HPDE6-E6E7 (cell line): ENCODE measurements around the gene CFLAR.

ENCODE experiments used
- DNase-seq: peaks from one replicate; pipeline ENCODE4 v3.0.0; 2011; ENCODE audit warnings: missing footprints; ENCODE audit errors: extremely low spot score

The CFLAR gene

DNA sequence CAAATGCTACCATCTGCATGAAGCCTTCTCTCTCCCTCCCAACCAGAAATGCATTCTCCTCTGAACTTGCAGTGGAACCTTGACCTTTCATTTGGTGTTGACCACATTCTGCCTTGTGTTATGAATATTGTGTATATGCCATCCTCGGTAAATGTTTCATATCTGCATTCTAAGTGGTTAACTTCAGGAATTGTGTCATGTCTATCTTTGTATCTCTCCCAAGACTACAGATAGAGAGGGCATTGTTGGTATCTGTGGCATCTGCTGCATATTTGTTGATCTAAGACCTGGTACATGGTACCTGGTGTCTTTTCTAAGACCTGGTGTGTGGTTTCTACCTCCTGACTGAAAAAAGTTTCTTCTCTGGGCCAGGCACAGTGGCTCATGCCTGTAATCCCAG is 101.0 kb downstream of the CFLAR start:
- no peak for DNase-seq

DNA sequence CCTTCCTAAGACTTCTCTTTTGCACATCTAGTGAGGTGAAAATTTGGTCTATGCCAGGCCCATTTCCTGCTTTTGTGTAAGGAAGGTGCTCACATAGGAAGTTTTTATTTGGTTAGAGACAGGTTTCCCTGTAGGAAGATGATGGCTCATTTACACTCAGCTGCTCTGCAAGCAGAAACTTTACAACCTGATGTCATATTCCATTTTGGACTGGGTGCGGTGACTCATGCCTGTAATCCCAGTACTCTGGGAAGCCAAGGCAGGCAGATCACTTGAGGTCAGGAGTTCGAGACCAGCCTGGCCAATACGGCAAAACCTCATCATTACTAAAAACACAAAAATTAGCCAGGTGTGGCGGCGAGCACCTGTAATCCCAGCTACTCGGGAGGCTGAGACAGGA is 102.8 kb downstream of the CFLAR start:
- DNase-seq, result no peak

DNA sequence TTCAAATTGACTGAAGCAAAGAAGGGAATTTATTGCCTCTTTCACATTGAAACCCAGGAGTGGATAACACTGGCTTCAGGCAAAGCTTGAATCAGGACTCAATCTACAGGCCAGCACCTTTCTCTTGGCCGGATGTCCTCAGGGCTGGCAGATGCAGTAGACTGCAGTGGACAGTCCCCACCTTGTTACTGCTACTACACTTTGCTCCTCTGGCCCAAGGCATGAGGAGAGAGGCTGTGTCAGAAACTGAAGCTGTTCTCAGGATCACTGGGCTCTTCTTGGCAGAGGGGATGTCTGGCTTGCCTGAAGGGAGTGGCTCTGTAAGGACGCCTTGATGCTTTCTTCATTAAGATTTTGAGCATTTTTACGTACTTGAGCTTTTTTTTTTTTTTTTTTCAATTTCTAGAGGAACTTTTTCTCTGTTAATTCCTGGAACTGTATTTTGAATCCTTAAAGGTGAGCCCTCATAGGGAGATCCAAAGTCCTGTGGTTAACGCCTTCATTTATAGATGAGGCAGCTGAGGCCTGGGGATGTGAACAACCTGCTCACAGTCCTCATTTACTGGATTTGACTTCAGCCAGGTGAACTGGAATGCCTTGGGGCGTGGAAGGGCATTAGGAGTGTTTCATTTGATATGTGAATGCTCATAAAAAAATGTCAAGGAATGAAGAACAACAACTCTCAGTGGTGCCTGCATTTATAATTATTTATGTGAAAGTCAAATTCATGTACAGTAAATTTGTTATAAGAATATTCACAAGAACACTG is 103.5 kb downstream of the CFLAR start:
- no peak for DNase-seq

DNA sequence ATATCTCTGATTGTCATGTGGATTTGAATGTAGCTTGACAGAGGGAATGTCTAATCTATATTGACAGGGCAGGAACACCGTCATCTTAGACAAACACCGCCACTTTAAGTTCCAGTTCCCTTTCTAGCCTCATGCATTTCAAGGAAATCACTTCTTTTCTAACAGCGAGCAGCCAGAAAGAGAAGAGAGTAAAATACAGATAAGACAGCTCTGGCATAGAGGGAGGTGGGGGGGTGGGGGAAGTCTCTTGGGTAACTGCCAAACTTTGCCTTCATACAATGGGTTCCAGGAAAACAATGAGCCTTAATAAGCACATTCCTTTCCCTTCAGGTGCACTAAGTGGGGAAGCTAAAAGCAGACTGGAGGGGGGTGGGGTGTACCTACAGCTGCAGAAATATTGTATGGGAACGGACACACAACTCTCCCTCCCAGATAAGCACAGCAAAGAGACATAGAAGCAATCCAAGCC is 104.2 kb downstream of the CFLAR start:
- DNase-seq, result no peak

DNA sequence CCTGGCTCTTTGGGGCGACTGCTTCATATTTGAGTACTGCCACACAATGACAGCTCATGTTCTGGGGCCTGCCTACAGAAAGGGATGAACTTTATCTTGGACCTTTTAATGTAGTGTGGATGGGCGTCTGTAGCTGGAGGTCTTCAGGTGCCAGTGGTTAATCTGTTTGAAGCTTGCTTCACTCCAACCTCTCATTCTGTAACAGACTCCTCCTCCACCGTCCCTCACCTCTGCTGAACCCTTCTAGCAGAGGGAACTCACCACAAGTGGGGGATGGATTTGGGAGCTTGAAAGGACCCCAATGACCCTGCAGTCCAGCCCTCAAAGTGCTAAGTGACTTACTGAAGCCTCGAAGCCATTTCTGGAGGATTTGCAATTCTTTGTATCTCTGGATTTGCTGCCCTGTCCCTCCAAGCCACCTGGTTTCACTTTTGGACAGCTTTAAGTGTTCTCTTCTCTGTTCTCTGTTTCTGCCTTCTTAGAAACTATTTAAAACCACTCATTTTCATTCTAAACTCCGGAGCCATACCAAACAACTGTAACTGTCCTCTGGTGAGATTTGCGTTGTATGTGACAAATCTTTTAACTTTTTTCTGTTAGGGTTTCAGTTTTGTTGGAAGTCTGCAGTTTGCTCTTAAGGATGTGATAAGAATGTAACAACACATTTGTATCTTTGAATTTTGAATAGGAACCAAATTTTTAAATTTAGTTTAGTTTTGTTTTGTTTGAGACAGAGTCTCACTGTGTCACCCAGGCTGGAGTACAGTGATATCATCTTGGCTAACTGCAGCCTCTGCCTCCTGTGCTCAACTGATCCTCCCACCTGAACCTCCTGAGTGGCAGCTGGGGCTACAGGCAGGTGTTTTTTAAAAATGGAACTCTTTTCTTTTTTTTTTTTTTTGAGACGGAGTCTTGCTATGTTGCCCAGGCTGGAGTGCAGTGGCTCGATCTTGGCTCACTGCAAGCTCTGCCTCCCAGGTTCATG is 107.4 kb downstream of the CFLAR start:
- no peak for DNase-seq
